ENCODE measurements around the gene PODNL1.

Gene PODNL1, protein sequence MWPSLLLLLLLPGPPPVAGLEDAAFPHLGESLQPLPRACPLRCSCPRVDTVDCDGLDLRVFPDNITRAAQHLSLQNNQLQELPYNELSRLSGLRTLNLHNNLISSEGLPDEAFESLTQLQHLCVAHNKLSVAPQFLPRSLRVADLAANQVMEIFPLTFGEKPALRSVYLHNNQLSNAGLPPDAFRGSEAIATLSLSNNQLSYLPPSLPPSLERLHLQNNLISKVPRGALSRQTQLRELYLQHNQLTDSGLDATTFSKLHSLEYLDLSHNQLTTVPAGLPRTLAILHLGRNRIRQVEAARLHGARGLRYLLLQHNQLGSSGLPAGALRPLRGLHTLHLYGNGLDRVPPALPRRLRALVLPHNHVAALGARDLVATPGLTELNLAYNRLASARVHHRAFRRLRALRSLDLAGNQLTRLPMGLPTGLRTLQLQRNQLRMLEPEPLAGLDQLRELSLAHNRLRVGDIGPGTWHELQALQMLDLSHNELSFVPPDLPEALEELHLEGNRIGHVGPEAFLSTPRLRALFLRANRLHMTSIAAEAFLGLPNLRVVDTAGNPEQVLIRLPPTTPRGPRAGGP

DNA sequence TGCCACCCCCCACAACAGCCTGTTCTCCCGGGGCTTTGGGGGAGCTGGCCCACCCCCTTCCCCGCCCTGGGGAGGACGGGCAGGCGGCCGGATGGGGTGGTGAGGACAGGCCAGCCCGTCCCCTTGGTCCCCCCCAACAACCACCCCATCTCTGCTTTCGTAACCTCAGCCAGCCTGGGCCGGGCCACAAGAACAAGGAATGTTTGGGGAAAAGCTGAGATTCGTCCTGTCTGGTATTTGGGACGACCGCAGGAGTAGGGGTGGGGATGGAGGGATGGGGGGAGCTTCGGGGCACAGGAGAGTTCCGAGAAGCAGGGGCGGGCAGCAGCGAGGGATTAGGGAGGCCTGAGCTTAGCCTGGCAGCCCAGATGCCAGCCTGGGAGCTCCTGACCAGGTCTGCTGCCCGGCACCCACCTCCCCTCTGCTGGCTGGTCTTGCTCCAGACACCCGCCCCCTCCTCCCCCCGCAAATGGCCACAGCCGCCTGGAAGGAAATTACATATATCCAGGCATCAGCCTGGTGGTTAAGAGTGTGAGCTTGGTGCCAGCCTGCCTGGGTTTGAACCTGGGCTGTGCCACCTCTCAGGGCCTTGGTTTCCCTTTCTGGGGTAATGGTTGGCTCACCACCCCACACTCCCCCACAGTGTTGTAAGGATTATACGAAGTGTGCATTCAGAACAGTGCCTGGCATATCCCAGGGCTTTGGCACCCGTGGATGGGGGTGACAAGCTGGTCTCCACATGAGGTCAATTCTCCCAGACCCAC, at the start of gene PODNL1:
Gene PODNL1 (minus strand): TSS at position 117 of the 764 bp plus-strand sequence. CDS start 236 bp downstream, outside the sequence.
- in situ Hi-C loops (cut with MboI; ENCODE audit: low sequenced_read_pairs): no loop called here

DNA sequence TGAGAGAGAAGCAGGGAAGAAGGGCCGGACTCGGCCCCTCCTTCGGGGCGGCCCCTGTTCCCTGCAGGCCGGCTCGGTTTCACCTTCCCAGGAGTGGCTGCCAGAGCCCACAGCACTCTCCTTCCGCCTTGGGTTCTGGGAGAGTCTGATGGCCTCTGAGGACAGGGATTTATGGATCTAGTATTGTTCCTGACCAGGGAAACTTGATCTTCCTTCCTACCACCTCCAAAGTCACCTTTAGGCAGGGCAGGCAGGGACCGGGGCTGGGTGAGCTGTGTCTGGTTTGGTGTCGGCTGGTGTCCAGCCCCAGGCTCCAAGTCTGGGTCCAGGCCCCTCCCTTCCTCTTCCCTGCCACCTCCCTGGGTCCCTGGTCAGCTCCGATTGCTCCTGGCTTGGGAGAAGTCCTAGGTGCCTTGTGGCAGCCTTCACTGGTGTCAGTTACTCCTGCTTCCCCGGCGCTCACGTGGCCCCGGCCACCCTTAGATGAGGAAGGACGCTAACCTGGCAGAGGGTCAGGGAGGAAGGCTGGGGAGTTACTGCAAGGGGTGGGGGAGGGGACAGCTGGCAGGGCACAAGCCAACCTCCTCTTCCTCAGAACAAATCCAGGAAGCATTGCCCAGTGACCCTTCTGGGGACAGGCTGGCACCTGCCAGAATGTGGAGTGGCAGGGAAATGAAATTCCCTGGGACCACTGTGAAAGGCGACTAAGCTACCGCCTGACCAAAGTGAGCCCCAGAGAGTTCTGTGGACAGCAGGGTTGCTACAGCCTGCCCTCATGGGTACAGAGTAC, 49.1 kb upstream of the PODNL1 start:
- in situ Hi-C loops (cut with MboI; ENCODE audit: low sequenced_read_pairs): no loop called here

DNA sequence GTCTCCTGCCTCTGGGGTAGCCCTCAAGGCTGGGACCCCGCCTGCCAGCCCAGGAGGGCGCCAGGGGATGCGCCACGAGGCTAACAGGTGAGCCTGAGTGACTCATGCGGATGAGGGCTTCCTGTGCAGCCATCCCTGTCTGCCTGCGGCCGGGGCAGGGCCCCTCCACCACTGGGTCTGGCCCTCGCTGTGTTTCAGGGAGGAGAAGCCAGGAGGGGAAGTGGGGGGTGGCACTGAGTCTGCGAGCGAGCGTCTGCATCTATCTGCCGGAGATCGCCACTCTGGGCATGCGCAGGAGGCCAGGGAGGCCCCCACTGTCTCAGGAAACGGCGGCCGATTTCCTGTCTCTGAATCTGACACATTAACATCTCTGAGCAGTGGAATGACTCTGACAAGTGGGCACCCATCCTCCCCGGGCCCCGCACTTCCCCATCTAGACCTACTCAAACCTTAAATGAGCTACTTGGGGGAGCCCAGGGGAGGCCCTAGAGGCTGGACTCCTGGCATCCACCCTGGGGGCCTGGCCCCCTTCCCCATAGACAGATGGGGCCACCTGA, 48.2 kb upstream of the PODNL1 start:
- in situ Hi-C loops (cut with MboI; ENCODE audit: low sequenced_read_pairs): no loop called here

DNA sequence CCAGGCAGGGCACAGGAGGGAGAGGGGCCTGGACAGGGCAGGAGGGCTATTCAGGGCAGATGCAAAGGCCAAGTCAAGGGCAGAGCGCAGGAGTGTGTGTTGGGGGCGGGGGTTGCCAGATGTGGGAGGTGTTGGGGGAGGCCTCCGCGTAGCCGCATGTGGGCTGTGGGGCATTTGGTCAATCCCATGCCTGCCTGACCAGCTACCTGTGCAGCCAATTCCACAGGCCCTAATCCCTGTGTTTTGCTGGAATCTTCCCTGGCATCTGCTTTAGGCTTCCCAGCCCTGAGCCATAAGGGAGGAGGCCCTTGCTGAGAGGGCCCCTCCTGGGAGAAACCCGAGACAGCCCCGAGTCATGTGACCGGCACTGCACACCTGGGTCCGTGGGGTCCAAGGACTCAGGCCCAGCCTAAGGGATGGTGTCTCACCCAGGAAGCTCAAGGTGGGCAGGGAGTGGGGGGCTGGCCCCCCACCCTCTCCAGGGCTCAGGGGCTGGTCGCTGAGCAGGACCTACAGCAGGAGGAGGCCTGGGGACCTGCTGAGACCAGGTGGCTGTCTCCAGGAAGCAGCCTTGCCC, 47.6 kb upstream of the PODNL1 start:
- in situ Hi-C loops (cut with MboI; ENCODE audit: low sequenced_read_pairs): no loop called here

DNA sequence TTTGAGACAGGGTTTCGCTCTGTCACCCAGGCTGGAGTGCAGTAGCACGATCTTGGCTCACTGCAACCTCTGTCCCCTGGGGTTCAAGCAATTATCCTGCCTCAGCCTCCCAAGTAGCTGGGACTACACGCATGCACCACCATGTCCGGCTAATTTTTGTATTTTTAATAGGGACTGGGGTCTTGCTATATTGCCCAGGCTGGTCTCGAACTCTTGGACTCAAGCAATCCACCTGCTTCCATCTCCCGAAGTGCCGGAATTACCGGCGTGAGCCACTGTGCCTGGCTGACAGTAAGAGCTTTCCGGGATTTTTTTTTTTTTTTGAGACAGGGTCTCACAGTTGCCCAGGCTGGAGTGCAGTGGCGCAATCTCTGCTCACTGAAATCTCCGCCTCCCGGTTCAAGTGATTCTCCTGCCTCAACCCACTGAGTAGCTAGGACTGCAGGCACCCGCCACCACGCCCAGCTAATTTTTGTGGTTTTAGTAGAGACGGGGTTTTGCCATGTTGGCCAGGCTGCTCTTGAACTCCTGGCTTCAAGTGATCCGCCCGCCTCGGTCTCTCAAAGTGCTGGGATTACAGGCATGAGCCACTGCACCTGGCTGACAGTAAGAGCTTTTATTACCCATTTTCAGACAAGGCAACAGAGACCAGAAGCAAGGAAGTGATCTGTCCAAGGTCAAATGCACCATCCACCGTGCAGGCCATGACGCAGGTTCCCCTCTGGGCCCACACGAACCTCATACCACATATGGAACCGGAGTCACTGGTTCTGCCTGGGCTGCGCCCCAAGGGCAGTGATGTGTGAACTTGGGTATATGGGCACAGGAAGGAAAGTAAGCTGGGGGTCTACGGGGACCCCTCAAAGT, 46.9 kb upstream of the PODNL1 start:
- in situ Hi-C loops (cut with MboI; ENCODE audit: low sequenced_read_pairs): no loop called here

DNA sequence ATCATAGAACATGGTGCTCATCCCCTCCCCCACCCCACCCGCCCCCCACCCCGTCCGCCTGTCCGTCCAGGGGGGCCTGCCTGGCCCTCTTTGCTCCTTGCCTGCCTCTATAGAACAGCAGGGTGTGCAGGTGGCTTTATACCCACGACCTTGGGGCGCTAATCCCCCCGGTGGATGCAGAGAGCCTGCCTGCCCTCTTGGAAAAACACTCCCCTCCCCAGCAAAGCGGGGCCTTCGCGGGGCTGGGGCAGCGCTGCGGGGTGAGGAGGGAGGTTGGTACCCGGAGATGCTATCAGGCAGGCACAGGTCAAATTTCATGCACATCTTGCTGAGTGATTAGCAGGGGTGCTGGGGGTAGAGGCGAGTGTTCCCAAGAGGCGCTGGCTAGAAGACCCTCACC, 46.0 kb upstream of the PODNL1 start:
- in situ Hi-C loops (cut with MboI; ENCODE audit: low sequenced_read_pairs): no loop called here

DNA sequence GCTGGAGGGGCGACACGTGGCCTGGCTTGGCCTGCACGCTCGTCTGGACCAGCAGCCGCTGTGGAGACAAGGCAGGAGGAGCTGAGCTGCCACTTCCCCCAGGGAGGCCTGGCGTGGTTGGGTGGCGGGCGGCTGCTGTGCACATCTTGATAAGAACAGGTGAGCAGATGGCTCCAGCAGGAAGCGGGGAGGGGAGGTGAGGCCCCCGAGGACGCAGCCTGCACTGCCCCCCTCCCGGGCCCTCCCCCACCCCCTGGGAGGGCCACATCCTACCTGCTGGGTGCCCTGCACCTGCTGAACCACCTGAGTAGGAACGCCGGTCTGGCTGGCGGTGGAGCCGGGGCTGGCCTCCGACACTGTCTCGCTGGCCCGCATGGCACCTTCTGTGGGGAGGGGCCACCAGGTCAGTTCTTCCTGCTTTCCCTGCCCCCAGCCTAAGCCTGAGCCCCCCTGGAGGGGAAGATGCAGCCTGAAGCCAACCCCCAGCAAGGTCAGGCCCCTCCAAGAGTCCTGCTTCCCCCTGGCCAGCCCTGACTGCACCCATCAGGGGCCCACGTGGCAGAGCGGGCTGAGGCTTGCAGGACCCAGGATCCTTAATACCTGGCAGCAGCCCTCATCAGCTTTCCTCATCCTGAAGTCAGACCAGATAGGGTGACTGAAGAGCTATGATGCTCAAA, 45.1 kb upstream of the PODNL1 start:
- in situ Hi-C loops (cut with MboI; ENCODE audit: low sequenced_read_pairs): no loop called here

DNA sequence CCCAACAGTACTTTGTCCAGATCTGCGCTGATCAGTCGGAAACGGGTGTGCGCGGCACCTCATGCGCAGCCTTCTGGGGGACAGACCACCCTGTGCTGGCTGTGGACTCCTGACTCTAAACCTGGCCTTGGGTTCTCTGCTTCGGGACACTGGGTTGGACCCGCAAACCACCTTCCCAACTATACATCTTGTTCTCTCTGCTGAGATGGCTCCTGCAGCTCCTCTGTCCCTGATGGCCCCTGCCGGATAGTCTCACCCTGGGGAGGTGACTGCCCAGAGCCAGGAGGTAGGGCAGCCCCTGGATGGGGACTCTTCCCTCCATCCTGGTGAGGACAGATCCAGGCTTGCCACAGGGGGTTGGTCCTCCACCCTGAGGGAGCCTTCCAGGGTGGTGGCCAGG, 44.6 kb upstream of the PODNL1 start:
- in situ Hi-C loops (cut with MboI; ENCODE audit: low sequenced_read_pairs): no loop called here

DNA sequence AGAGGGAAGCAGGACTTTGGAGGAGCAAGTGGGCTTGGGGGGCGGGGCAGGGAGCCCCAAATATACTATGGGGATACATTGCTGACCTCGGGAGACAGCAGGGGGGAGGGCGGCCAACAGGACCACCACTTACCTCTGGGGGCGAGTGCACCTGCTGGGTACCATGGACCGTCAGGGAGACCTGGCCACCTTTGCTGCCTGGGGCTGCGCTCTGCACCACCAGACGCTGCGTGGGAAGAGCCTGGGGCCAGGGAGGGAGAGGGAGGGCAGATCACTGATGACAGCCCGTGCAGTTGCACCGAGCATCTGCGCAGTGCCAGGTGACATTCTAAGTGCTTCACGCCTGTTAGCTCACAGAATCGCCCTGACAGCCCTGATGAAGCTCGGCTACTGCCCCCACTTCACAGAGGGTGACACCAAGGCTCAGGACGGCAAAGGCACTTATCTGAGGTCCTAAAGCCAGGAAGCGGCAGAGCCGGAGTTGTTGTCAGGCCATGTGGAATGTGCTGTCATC, 43.8 kb upstream of the PODNL1 start:
- in situ Hi-C loops (cut with MboI; ENCODE audit: low sequenced_read_pairs): no loop called here

DNA sequence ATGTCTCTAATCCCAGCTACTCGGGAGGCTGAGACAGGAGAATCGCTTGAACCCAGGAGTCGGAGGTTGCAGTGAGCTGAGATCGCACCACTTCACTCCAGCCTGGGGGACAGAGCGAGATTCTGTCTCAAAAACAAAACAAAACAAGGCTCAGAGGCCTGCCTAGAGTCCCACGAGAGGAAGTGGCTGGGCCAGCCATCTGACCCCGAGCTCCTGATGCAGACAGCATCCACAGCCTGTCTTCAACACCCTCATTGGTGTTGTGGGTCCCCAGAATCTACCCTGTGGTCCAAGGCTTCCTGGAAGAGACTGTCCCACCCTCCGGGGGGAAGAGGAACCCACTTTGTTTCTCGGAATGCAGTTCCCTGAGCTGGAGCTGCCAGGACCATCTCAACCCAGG, 43.2 kb upstream of the PODNL1 start:
- in situ Hi-C loops (cut with MboI; ENCODE audit: low sequenced_read_pairs): no loop called here

DNA sequence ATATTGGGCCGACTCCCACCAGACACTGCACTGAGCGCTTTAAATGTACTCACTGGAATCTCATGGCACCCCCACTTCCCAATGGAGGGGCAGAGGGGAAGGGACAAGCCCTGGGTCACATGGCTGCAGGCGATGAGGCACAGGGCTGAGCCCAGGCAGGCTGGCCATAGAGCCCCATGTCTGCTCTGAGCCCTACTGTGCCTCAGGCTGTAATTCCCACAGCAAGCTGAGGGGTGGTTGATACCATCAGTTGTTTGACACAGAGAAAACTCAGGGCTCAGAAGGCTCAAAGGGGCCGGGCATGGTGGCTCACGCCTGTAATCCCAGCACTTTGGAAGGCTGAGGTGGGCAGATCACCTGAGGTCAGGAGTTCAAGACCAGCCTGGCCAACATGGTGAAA, 42.8 kb upstream of the PODNL1 start:
- in situ Hi-C loops (cut with MboI; ENCODE audit: low sequenced_read_pairs): no loop called here

DNA sequence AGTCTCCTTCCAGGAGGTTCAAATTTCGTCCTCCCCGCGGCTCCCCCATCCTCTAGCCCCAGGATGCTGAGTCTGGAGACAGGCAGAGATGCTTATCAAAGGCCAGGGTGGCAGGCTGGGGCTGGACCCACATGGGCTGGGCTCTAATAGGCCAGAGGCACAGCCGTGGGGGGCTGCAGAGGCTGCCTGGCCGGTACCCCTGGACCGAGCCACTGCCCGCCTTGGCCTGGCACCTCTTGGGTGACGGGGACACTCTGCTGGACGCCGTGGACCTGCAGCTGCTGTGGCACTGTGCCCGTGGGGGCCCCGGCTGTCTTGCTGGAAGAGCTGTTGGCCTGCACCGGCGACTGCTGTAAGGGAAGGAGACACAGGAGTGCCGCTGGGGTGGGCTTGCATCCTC, 42.1 kb upstream of the PODNL1 start:
- in situ Hi-C loops (cut with MboI; ENCODE audit: low sequenced_read_pairs): no loop called here

DNA sequence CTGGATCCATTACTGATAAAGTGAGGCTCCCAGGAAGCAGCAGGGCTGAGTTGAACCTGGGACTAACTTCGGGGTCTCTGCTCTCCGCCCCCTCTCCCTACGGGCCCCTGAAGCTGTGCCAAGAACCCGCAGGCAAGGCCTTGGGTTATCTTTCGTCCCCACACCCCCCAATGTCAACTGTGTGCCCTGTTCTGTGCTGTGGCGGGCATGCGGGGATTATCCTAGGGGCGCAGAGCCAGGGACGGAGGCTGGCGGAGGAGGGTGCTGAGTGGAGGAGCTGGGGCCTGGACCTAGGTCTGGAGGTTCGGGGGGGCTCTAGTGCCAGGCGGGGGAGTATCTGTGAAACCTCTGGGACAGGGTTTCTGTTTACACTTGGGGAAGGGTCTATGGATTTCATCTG, 41.5 kb upstream of the PODNL1 start:
- in situ Hi-C loops (cut with MboI; ENCODE audit: low sequenced_read_pairs): no loop called here

DNA sequence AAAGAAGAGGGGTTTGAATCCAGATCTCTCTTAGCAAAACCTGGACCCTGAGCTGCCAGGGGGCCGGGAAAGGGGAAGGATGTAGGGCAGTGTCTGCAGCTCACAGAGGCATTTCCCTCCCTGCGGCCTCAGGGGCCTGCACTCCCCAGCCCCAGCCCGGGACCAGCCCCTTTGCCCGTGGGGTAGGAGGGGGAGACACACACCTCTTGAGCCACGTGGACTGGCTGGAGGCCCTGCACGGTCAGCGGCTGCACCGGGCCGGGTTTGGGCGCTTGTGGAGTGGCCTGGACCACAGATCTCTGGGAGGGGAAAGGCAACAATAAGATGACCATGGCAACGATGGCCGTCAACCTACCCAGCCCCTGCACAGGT, 41.0 kb upstream of the PODNL1 start:
- in situ Hi-C loops (cut with MboI; ENCODE audit: low sequenced_read_pairs): no loop called here

DNA sequence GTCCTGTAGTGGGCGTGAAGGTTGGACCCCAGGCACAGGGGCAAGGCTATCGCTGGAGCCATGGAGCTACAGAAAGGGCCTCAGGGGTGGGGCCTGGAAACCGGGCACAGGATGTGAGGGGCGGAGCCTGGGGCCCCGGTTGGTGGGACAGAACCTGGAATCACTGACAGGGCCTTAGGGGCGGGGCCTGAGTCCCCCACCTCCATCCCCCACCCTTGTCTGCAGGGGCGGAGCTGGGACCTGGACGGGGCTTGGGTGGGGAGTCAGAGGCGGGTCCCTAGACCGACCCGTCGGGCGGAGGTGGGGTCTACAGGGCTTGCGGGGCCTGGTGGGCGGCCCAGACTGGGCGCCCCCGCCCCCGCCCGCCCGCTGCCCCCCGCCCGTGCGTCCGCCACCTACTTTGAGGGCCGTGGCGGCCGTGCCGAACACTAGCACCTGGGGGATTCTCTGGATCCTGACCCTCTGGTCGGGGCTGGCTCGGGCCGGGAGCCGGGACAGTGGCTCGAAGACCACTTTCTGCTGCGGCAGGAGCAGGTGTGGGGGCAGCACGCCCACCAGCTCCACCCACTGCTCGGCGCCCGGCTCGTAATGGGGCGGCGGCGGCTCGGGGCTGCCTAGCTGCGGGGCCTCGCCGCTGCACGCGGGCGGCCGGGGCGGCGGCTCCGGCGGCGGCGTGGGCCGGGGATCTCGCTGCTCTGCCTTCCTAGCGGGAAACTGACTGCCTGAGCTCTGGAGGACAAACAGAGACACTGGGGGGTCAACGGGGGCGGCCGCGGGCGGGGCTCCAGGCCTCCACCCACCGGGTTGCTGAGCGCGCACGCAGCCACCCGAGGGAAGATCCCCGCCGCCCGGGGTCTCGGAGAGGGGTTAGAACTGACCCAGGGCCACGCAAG, 40.4 kb upstream of the PODNL1 start:
- in situ Hi-C loops (cut with MboI; ENCODE audit: low sequenced_read_pairs): no loop called here

DNA sequence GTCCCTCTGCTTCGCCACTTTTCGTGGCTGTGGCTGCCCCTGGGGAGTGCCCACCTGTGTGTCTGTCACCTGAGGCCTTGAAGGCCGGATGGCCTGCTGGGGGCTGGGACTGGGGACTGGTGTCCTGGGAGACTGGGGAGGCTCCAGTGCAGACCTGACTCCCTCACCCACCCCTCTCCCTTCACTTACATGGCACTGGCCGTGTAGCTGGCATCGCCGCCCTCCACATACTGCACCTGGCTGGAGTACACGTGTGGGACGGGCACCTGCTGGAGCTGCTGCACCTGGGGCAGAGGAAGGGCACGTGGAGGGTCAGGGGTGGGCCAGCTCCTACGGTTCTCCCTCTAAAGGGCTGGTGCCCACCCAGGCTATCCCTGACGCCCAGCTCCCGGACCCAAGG, 39.6 kb upstream of the PODNL1 start:
- in situ Hi-C loops (cut with MboI; ENCODE audit: low sequenced_read_pairs): no loop called here

DNA sequence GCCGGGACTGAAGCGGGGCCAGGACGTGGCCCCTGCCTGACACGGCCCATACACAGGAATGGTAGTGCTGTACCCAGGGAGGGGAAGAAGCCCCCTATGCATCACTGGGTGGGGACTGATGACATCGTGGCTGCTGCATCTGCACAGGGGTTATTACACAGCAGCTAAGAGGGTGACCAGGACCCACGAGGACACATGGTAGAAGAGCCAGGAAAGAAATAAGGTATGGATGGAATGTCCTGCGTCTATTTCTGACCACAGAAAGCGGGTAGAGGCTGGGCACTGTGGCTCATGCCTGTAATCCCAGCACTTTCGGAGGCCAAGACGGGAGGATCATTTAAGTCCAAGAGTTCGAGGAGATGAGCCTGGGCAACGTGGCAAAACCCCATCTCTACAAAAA, 38.2 kb upstream of the PODNL1 start:
- in situ Hi-C loops (cut with MboI; ENCODE audit: low sequenced_read_pairs): no loop called here

DNA sequence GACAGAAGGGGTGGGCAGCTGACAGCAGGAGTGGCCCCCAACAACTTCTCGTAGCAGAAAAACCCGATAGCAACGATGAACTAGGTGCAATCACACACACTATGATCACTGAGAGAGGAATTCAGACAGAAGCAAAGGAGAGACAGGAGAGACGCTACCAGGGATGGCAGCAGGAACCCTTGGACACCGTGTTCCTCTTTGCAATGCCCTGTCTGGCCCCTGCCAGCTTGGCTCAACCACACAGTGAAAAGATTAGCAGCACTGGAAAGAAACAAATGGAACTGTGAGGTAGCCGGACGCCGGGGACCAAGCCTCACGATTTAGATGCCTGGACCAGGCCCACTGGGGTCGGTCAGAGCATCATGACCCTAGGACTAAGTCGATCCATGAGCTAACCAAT, 37.7 kb upstream of the PODNL1 start:
- in situ Hi-C loops (cut with MboI; ENCODE audit: low sequenced_read_pairs): no loop called here

Measured in HL-60/S4 (cell line).